Stromal cell of bone marrow (primary cell): ENCODE measurements around the gene SAPCD2.
"Not testable (repeated sequence)": the region's sequence is repeated elsewhere in the genome, so short reads cannot be mapped to it uniquely, and the experiment has no call there.

Experiments used
- DNase-seq: peaks from one replicate; pipeline ENCODE4 v3.0.0-alpha.2; 2012; ENCODE audit warnings: low read depth

SAPCD2 gene

GRCh38 chr9:137048655-137049543 is 21.5 kb downstream of the SAPCD2 start:
- DNase-seq = no peak

- DNase-seq = no peak
These were observed 24.1 kb downstream of the SAPCD2 start, which contains the start of gene NPDC1 for GRCh38 chr9:137046088-137046787. Gene NPDC1 (minus strand): TSS chr9:137046177. CDS start chr9:137045989, 188 bp downstream.

GRCh38 chr9:137045294-137046087 is 24.9 kb downstream of the SAPCD2 start:
- no peak for DNase-seq

DNA sequence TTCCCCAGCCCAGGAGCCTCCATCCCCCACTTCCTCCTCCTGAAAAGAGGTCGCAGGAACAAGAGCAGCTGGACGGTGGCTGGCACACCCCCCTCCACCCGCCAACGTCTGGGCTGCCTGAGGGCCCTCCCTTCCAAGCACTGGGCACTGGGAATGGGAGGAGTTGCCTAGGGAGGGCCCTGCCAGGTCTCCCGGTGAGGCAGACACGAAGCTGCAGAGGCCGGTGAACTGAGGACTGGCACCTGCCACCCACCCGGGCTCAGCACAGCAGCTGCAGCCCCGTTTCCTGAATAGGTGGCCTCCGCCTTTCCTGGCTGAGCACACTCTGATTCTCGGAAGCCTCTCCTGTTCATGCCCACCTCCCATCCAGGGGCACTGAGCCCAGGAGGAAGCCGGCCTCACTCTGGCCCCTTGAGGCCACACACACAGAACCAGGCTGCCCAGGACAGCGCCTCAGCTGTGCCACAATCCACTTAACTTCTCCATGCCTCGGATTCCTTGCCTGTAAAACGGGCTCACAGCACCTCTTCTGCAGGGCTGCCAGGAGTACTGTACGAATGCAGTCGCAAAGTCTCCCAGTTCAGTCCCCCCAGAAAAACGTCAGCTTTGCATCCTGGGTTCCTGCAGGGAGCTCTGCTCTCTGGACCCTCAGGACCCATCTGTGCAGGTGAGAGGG is 25.7 kb downstream of the SAPCD2 start:
- no peak for DNase-seq

- DNase-seq = no peak
These were observed 26.3 kb downstream of the SAPCD2 start for GRCh38 chr9:137044037-137044436.

DNA sequence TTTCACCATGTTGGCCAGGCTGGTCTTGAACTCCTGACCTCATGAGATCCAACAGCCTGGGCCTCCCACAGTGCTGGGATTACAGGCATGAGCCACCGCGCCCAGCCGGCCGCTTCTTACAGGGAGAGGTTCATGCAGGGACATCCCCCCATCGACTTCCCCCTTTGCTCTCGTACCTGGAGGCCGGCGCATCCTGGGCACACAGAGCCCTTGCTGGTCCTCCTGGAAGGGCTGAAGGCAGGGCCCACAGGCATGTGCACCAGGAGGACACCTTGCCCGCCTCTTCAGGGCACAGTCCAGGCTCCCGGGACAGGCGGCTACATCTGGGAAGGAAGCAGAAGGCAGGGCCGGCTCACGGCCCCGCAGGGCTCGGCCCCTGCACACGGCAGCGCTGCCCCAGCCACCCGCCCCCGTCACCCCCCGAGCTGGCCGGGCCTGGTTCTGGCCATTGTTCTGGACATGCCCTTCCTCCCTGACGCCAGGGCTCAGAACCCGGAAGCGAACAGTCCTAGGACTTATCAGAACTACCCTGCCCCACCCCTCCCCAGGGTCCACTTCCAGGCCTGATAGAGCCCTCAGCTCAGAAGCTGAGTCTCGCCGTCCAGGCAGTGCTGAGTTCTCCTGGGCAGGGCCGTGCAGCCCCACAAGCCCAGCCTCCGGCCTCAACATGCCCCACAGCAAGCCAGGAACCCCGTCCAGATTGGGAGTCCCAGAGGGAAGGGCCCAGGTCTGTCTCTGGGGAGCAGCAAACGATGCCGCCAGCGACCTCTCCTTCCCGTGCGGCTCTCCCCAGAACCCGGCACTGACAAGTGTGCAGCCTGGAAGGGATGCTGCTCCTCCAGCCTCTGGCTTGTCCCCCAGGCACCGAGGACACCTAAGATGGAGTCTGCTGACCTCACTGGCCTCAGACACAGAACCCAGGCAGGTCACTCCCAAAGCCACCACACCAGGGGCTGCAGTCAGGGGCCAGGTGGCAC is 27.3 kb downstream of the SAPCD2 start:
- no peak for DNase-seq

DNA sequence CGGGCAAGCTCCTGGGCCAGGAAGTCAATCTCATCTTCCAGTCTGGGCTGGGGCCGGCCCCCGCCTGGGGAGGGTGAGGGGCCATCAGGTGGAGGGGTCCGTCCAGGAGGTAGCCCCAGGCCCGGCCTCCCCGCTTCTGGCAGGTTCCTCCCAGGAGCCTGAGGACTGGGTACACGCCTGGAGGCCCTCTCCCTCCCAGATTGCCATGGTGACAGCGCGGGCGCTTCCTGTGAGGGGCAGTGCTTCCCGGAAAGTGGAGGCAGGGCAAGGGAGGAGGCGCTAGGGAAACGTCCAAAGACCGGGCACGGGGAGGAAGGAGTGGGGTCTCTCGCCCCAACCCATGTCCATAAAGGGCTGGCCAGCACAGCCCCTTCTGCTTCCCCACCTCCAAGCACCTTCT is 29.2 kb downstream of the SAPCD2 start:
- DNase-seq = no peak

DNA sequence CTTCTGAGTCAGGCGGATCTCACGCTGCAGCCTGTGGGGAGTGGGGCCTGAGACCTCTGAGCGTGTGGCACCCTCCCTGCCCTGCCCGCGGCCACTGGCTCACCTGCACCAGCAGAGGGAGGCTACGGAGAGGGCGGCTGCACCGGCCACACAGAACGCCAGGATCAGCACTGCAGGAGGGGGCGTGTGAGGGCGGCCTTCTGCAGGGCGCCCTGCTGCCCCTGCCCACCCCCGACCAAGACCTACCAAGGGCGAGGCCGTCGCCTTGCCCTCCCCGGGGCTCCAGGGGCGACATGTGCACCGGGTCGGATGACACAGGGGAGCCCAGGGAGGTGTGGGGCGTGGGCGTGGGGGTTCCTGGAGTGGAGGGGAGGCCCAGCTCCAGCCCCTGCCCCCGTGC is 29.8 kb downstream of the SAPCD2 start:
- DNase-seq = no peak

GRCh38 chr9:137039611-137040366 is 30.6 kb downstream of the SAPCD2 start:
- no peak for DNase-seq

DNA sequence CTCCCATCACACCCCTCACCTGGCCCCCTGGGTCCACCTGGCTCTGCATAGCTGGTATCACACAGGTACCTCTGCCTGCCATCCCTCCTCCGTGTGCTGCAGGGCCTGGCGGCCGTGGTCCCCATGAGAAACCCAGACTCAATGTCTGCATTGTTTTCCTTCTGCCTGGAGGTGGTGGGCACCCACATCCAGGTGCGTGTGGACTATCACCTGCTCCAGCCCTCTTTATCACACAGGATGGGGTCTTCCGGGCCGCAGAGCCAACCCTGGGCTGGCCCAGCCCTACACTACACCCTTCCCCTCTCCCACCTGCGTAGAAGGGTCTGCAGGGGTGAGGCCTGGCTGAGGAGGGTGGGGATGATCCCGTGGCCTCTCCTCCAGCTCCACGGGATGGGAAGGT is 31.4 kb downstream of the SAPCD2 start:
- no peak for DNase-seq

DNA sequence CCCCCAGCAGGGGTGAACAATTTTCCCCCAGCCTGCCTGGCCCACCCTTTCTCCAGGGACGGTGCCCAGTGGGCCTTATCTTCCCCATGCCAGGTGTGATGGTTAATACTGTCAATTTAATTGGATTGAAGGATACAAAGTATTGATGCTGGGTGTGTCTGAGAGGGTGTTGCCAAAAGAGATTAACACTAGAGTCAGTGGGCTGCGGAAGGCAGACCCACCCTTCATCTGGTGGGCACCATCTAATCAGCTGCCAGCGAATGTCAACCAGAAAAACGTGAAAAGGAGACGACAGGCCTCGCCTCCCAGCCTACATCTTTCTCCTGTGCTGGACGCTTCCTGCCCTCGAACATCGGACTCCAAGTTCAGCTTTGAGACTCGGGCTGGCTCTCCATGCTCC is 32.9 kb downstream of the SAPCD2 start:
- no peak for DNase-seq

DNA sequence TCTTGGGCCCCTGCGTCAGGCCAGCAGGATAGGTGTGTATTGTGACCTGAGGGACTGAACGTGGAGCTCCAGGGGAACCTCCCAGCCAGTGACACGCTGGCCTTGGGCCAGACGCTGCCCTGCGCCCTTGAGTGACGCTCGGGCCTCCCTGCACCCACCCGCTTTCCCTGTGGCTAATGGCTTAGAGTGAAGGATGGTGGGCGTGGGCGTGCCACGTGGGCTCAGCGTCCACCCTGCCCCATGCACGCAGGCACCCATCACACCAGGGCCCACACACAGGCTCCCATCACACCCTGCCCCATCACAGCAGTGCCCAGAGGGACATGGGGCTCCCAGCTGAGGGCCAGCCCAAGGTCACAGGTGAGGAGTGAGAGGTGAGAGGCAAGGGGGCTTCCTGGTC is 33.3 kb downstream of the SAPCD2 start:
- no peak for DNase-seq

GRCh38 chr9:137035937-137036336 is 34.4 kb downstream of the SAPCD2 start:
- no peak for DNase-seq

DNA sequence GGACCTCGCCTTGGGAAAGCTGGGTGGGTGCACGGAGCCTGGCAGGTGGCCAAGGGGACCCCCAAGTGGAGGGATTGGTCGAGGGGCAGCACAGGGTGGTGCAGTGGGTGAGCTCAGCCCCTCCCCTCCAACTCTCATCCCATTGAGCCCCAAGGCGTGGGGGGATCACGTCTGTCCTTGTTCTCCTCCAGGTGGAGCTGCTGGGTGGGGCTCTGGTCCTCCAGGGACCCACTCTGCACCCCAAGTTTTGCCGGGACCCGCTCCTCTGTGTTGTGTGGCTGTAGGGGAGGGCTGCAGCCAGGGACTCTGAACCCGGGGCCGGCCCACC is 34.9 kb downstream of the SAPCD2 start:
- no peak for DNase-seq

DNA sequence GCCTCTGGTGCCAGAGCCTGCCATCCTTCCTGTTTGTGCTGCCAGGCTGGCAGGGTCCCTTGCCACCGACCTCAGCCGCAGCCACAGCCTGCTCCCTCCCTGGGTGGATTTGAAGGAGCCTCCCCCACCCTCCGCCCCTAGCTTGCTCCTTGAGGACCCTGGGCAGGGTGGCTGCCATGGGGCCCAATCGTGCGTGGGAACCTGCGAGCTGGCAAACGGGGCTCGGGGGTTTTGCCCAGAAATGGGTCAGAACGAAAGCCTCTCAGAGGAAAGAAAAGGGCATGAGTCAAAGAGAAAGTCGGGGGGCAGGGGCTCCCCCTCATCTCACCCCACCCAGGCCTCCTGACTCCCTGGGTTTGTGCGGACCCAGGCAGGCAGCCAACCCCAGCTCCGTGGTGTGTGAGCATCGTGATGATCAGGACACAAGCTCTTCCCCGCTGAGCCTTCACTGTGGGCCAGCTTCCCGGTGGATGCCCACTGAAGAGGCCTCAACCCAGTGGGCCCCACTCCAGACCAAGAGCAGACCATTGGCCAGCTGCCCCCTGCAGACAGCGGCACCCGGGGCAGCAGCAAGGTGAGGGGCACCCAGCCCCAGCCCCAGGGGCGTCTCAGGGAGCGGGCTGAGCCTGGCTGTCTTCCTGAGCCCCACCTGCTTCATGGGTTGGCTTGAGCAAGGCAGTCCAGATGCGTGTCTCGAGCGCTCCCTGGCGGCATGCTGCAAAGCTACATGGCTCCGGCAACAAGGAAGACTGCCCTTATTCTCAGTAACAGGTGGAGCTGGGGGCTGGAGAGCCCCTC is 35.4 kb downstream of the SAPCD2 start:
- no peak for DNase-seq

GRCh38 chr9:137034039-137034708 is 36.2 kb downstream of the SAPCD2 start:
- no peak for DNase-seq

- not testable (repeated sequence) for DNase-seq
These were observed 36.9 kb downstream of the SAPCD2 start for GRCh38 chr9:137033481-137033880.

DNA sequence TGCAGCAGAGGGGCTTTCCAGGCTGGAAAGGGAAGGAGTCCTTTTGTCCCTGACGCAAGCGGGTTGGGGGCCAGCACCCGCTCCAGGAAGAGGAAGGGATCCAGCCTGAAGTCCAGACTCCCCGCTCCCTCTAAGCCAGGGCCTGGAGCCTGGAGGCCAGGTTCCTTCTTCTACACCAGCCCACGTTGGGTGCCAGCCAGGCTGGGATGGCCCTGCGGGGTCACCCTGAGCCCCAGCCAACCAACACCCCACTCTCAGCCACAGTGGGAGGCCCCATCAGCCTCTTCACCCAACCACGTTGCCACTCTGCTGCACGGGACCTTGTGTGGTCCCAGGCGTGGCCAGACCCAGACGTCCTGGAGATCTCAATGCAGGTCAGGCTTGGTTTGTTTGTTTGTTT is 37.5 kb downstream of the SAPCD2 start:
- DNase-seq = no peak
